GM18873 (cell line): ENCODE measurements around the gene ZYX.
"Not testable (repeated sequence)": the region's sequence is repeated elsewhere in the genome, so short reads cannot be mapped to it uniquely, and the experiment has no call there.

Source experiments
- ATAC-seq: cut with Tn5 transposase; IDR thresholded peaks from one replicate; pipeline ENCODE4 v1.9.1; 2021; ENCODE audit warnings: mild to moderate bottlenecking, moderate library complexity, moderate number of reproducible peaks; ENCODE audit not compliant: unreplicated experiment, low FRiP score

ZYX gene

GRCh38 chr7:143415742-143416397 is 34.7 kb downstream of the ZYX start:
- no peak for ATAC-seq

GRCh38 chr7:143416565-143417149 is 35.5 kb downstream of the ZYX start:
- ATAC-seq: no peak

- no peak for ATAC-seq
These were observed 36.7 kb downstream of the ZYX start for GRCh38 chr7:143417734-143418383.

GRCh38 chr7:143418681-143419458 is 37.7 kb downstream of the ZYX start:
- no peak for ATAC-seq

- no peak for ATAC-seq
These were observed 38.7 kb downstream of the ZYX start for GRCh38 chr7:143419880-143420279.

GRCh38 chr7:143420624-143421023 is 39.5 kb downstream of the ZYX start:
- not testable (repeated sequence) for ATAC-seq

- no peak for ATAC-seq
These were observed 40.9 kb downstream of the ZYX start for GRCh38 chr7:143422033-143422432.

- not testable (repeated sequence) for ATAC-seq
These were observed 43.3 kb downstream of the ZYX start for GRCh38 chr7:143424476-143424875.

- ATAC-seq: no peak
These were observed 45.5 kb downstream of the ZYX start for GRCh38 chr7:143426479-143427142.

GRCh38 chr7:143429770-143430698 is 48.9 kb downstream of the ZYX start:
- ATAC-seq: no peak

GRCh38 chr7:143431109-143431508 is 50.0 kb downstream of the ZYX start:
- no peak for ATAC-seq

- no peak for ATAC-seq
These were observed 52.6 kb downstream of the ZYX start for GRCh38 chr7:143433759-143434158.

GRCh38 chr7:143434660-143435059 is 53.5 kb downstream of the ZYX start:
- ATAC-seq: no peak

- ATAC-seq: no peak
These were observed 54.1 kb downstream of the ZYX start for GRCh38 chr7:143435266-143435665.

- peak; percentile 89 for ATAC-seq
These were observed 55.3 kb downstream of the ZYX start for GRCh38 chr7:143436325-143436946.

- no peak for ATAC-seq
These were observed 56.4 kb downstream of the ZYX start for GRCh38 chr7:143437578-143437977.

GRCh38 chr7:143439866-143440265 is 58.7 kb downstream of the ZYX start:
- no peak for ATAC-seq
